Neural cell (in vitro differentiated cells): ENCODE measurements around the gene PEF1.

Experiments
- CTCF ChIP-seq: fragments of 450-650 bp; IDR thresholded peaks from 2 replicates; pipeline ENCODE4 v1.5.1; 2014; ENCODE audit warnings: antibody characterized with exemption, mild to moderate bottlenecking, moderate library complexity; ENCODE audit not compliant: poor library complexity, severe bottlenecking
- EP300 ChIP-seq: fragments of 450-650 bp; conservative IDR thresholded peaks from 2 replicates; pipeline ENCODE4 v1.6.1; 2014; ENCODE audit warnings: antibody characterized with exemption, mild to moderate bottlenecking, moderate library complexity; ENCODE audit not compliant: poor library complexity, severe bottlenecking
- EZH2 ChIP-seq: fragments of 200-600, 300-800 bp; shearing (Covaris generic), sonication (generic); IDR thresholded peaks from 2 replicates; pipeline ENCODE4 v1.6.1; 2014; ENCODE audit warnings: antibody characterized with exemption, low read length, borderline replicate concordance, mild to moderate bottlenecking; ENCODE audit not compliant: insufficient read depth, poor library complexity, severe bottlenecking
- POLR2AphosphoS5 ChIP-seq: IDR thresholded peaks from 2 replicates; pipeline ENCODE4 v1.6.1; 2012
- REST ChIP-seq: IDR thresholded peaks from 2 replicates; pipeline ENCODE4 v1.6.1; 2012; ENCODE audit warnings: borderline replicate concordance
- SMC3 ChIP-seq: fragments of 450-650 bp; conservative IDR thresholded peaks from 2 replicates; pipeline ENCODE4 v1.6.1; 2014; ENCODE audit warnings: antibody characterized with exemption, mild to moderate bottlenecking, moderate library complexity; ENCODE audit not compliant: poor library complexity
- TAF1 ChIP-seq: IDR thresholded peaks from 2 replicates; pipeline ENCODE4 v1.6.1; 2012; ENCODE audit warnings: low read depth

GRCh38 chr1:31617218-31617915, 27.3 kb downstream of the PEF1 start, which contains the start of gene HCRTR1:
- TF ChIP-seq CTCF (no peak), POLR2AphosphoS5 (no peak), EP300 (no peak), SMC3 (no peak), TAF1 (no peak), REST (no peak), EZH2 (no peak)
